Measurements from ENCODE around the gene TMEM117. TPM values are rescaled to one million over a fixed set of nuclear protein-coding genes. Genes with fewer than 3 reads are reported as not detected.

The TMEM117 gene
- total RNA-seq, 1 donor from 2014 or later = 7.1 TPM

Other genes with a start within 250 kb of the TMEM117 start
- gene PUS7L, start 77.3 kb upstream of the TMEM117 start, total RNA-seq = 3.5 TPM
- 6.2 TPM for gene IRAK4, start 77.1 kb upstream of the TMEM117 start, total RNA-seq
- gene TWF1, start 29.8 kb upstream of the TMEM117 start, total RNA-seq = 14.0 TPM

Measured in Right ventricle myocardium inferior (tissue), 1 donor.